ENCODE measurements around the gene DGKA.
"Not testable (repeated sequence)": the region's sequence is repeated elsewhere in the genome, so short reads cannot be mapped to it uniquely, and the experiment has no call there.

The DGKA gene

GRCh38 chr12:55922126-55922525 lies 8.8 kb upstream of the DGKA start:
- peaks cover 2% of the 10 kb centered on the region for H3K36me3 ChIP-seq (ENCODE audit: control insufficient read depth, insufficient read depth, low read length)
- H3K9ac ChIP-seq (ENCODE audit: low read depth, low read length): no peak overlapping the region
- peaks cover 4% of the 10 kb centered on the region for H3K4me1 ChIP-seq (ENCODE audit: control insufficient read depth, insufficient read depth, low read length)
- no peak overlapping the region for H3K4me3 ChIP-seq (ENCODE audit: low read depth, low read length)
- no peaks in the 10 kb centered on the region for H3K9me3 ChIP-seq (ENCODE audit: control insufficient read depth, insufficient read depth, low read length)
- no peaks in the 10 kb centered on the region for H3K27me3 ChIP-seq (ENCODE audit: control insufficient read depth, insufficient read depth, low read length)

GRCh38 chr12:55923648-55924047 lies 7.3 kb upstream of the DGKA start:
- H3K36me3 ChIP-seq (ENCODE audit: control insufficient read depth, insufficient read depth, low read length); H3K9me3 ChIP-seq (ENCODE audit: control insufficient read depth, insufficient read depth, low read length); H3K4me1 ChIP-seq (ENCODE audit: control insufficient read depth, insufficient read depth, low read length); H3K9ac ChIP-seq (ENCODE audit: low read depth, low read length); H3K4me3 ChIP-seq (ENCODE audit: low read depth, low read length); H3K27me3 ChIP-seq (ENCODE audit: control insufficient read depth, insufficient read depth, low read length): not testable (repeated sequence)

GRCh38 chr12:55925371-55925770 lies 5.6 kb upstream of the DGKA start:
- peaks cover 7% of the 10 kb centered on the region for H3K4me1 ChIP-seq (ENCODE audit: control insufficient read depth, insufficient read depth, low read length)
- peaks cover 2% of the 10 kb centered on the region for H3K36me3 ChIP-seq (ENCODE audit: control insufficient read depth, insufficient read depth, low read length)
- no peak overlapping the region for H3K4me3 ChIP-seq (ENCODE audit: low read depth, low read length)
- no peaks in the 10 kb centered on the region for H3K9me3 ChIP-seq (ENCODE audit: control insufficient read depth, insufficient read depth, low read length)
- H3K9ac ChIP-seq (ENCODE audit: low read depth, low read length): no peak overlapping the region
- no peaks in the 10 kb centered on the region for H3K27me3 ChIP-seq (ENCODE audit: control insufficient read depth, insufficient read depth, low read length)

- no peaks in the 10 kb centered on the region for H3K9me3 ChIP-seq (ENCODE audit: control insufficient read depth, insufficient read depth, low read length)
- H3K27me3 ChIP-seq (ENCODE audit: control insufficient read depth, insufficient read depth, low read length): peaks cover 2% of the 10 kb centered on the region
- peak overlapping the region; percentile 99 for H3K9ac ChIP-seq (ENCODE audit: low read depth, low read length)
- H3K4me3 ChIP-seq (ENCODE audit: low read depth, low read length): peak overlapping the region; percentile 100
- H3K4me1 ChIP-seq (ENCODE audit: control insufficient read depth, insufficient read depth, low read length): peaks cover 7% of the 10 kb centered on the region
- peaks cover 2% of the 10 kb centered on the region for H3K36me3 ChIP-seq (ENCODE audit: control insufficient read depth, insufficient read depth, low read length)
Observed at GRCh38 chr12:55925870-55926737, 4.9 kb upstream of the DGKA start.

GRCh38 chr12:55926738-55927587 lies 4.0 kb upstream of the DGKA start:
- Histone ChIP-seq H3K27me3 (ENCODE audit: control insufficient read depth, insufficient read depth, low read length) (peaks cover 7% of the 10 kb centered on the region), H3K4me1 (ENCODE audit: control insufficient read depth, insufficient read depth, low read length) (peaks cover 7% of the 10 kb centered on the region), H3K36me3 (ENCODE audit: control insufficient read depth, insufficient read depth, low read length) (peaks cover 2% of the 10 kb centered on the region), H3K9ac (ENCODE audit: low read depth, low read length) (peak overlapping the region; percentile 99), H3K4me3 (ENCODE audit: low read depth, low read length) (peak overlapping the region; percentile 100), H3K9me3 (ENCODE audit: control insufficient read depth, insufficient read depth, low read length) (no peaks in the 10 kb centered on the region)

GRCh38 chr12:55927588-55928502 lies 3.1 kb upstream of the DGKA start, which contains the start of gene PYM1:
TSS of gene PYM1 (minus strand) at chr12:55927894. CDS start at chr12:55927761, 133 bp downstream.
- H3K9me3 ChIP-seq (ENCODE audit: control insufficient read depth, insufficient read depth, low read length): no peaks in the 10 kb centered on the region
- H3K4me1 ChIP-seq (ENCODE audit: control insufficient read depth, insufficient read depth, low read length): peaks cover 7% of the 10 kb centered on the region
- peaks cover 16% of the 10 kb centered on the region for H3K27me3 ChIP-seq (ENCODE audit: control insufficient read depth, insufficient read depth, low read length)
- peak within 1 kb of the TSS; percentile 99 for H3K9ac ChIP-seq (ENCODE audit: low read depth, low read length)
- H3K4me3 ChIP-seq (ENCODE audit: low read depth, low read length): peak within 1 kb of the TSS; percentile 100
- H3K36me3 ChIP-seq (ENCODE audit: control insufficient read depth, insufficient read depth, low read length): no peaks in the 10 kb centered on the region

GRCh38 chr12:55929306-55929791 lies 1.6 kb upstream of the DGKA start:
- no peaks in the 10 kb centered on the region for H3K36me3 ChIP-seq (ENCODE audit: control insufficient read depth, insufficient read depth, low read length)
- H3K4me1 ChIP-seq (ENCODE audit: control insufficient read depth, insufficient read depth, low read length): peaks cover 7% of the 10 kb centered on the region
- H3K4me3 ChIP-seq (ENCODE audit: low read depth, low read length): no peak overlapping the region
- H3K27me3 ChIP-seq (ENCODE audit: control insufficient read depth, insufficient read depth, low read length): peaks cover 31% of the 10 kb centered on the region
- no peak overlapping the region for H3K9ac ChIP-seq (ENCODE audit: low read depth, low read length)
- no peaks in the 10 kb centered on the region for H3K9me3 ChIP-seq (ENCODE audit: control insufficient read depth, insufficient read depth, low read length)

GRCh38 chr12:55931317-55931779 lies 386 bp downstream of the DGKA start:
- Histone ChIP-seq H3K9ac (ENCODE audit: low read depth, low read length) (no peak overlapping the region), H3K4me1 (ENCODE audit: control insufficient read depth, insufficient read depth, low read length) (peaks cover 3% of the 10 kb centered on the region), H3K36me3 (ENCODE audit: control insufficient read depth, insufficient read depth, low read length) (no peaks in the 10 kb centered on the region), H3K4me3 (ENCODE audit: low read depth, low read length) (peak overlapping the region; percentile 87), H3K27me3 (ENCODE audit: control insufficient read depth, insufficient read depth, low read length) (peaks cover 49% of the 10 kb centered on the region), H3K9me3 (ENCODE audit: control insufficient read depth, insufficient read depth, low read length) (no peaks in the 10 kb centered on the region)

GRCh38 chr12:55931780-55932550 lies 1.0 kb downstream of the DGKA start:
- Histone ChIP-seq H3K36me3 (ENCODE audit: control insufficient read depth, insufficient read depth, low read length) (no peaks in the 10 kb centered on the region), H3K4me3 (ENCODE audit: low read depth, low read length) (peak overlapping the region; percentile 87), H3K9ac (ENCODE audit: low read depth, low read length) (peak overlapping the region; percentile 51), H3K27me3 (ENCODE audit: control insufficient read depth, insufficient read depth, low read length) (peaks cover 53% of the 10 kb centered on the region), H3K4me1 (ENCODE audit: control insufficient read depth, insufficient read depth, low read length) (peaks cover 3% of the 10 kb centered on the region), H3K9me3 (ENCODE audit: control insufficient read depth, insufficient read depth, low read length) (no peaks in the 10 kb centered on the region)

- H3K27me3 ChIP-seq (ENCODE audit: control insufficient read depth, insufficient read depth, low read length): peaks cover 53% of the 10 kb centered on the region
- H3K36me3 ChIP-seq (ENCODE audit: control insufficient read depth, insufficient read depth, low read length): no peaks in the 10 kb centered on the region
- no peak overlapping the region for H3K9ac ChIP-seq (ENCODE audit: low read depth, low read length)
- peak overlapping the region; percentile 87 for H3K4me3 ChIP-seq (ENCODE audit: low read depth, low read length)
- H3K4me1 ChIP-seq (ENCODE audit: control insufficient read depth, insufficient read depth, low read length): peaks cover 3% of the 10 kb centered on the region
- H3K9me3 ChIP-seq (ENCODE audit: control insufficient read depth, insufficient read depth, low read length): no peaks in the 10 kb centered on the region
Observed at GRCh38 chr12:55932551-55932910, 1.6 kb downstream of the DGKA start.

Measured in iPS-15b (cell line).